ENCODE measurements around the gene SOD1.

The SOD1 gene

GRCh38 chr21:31675960-31676359 is 16.5 kb downstream of the SOD1 start:
- no peak for TF ChIP-seq CTCF (IDR thresholded peaks at IDR 0.05; ENCODE audit: insufficient read depth, low read length, missing control alignments)
- no peak overlapping the region for H3K4me3 ChIP-seq (ENCODE audit: low read depth, low read length)
- DNase-seq (ENCODE audit: low read depth, low spot score), result no peak
- CTCF ChIA-PET, result interaction anchor here (0.9 kb wide), 1 partner anchor 16 kb away, joined by 3 read pairs; no protein-coding TSS in a partner anchor
- POLR2A ChIA-PET, result no interaction called here

GRCh38 chr21:31677047-31677446 is 17.6 kb downstream of the SOD1 start:
- no peak overlapping the region for H3K4me3 ChIP-seq (ENCODE audit: low read depth, low read length)
- POLR2A ChIA-PET, result no interaction called here
- no peak for TF ChIP-seq CTCF (IDR thresholded peaks at IDR 0.05; ENCODE audit: insufficient read depth, low read length, missing control alignments)
- CTCF ChIA-PET, result no interaction called here
- no peak for DNase-seq (ENCODE audit: low read depth, low spot score)

GRCh38 chr21:31678478-31678877 is 19.0 kb downstream of the SOD1 start:
- no peak for TF ChIP-seq CTCF (IDR thresholded peaks at IDR 0.05; ENCODE audit: insufficient read depth, low read length, missing control alignments)
- no peak for DNase-seq (ENCODE audit: low read depth, low spot score)

GRCh38 chr21:31682620-31683019 is 23.1 kb downstream of the SOD1 start:
- H3K4me3 ChIP-seq (ENCODE audit: low read depth, low read length), result no peak overlapping the region
- POLR2A ChIA-PET, result no interaction called here

More at GRCh38 chr21:31678478-31678877, 19.0 kb downstream of the SOD1 start:
- H3K4me3 ChIP-seq (ENCODE audit: low read depth, low read length), result no peak overlapping the region
- ChIA-PET POLR2A (no interaction called here), CTCF (interaction anchor here (0.8 kb wide), 1 partner anchor 11 kb away, joined by 3 read pairs; no protein-coding TSS in a partner anchor)

GRCh38 chr21:31683029-31683428 is 23.5 kb downstream of the SOD1 start:
- ChIA-PET POLR2A (no interaction called here), CTCF (no interaction called here)

More at GRCh38 chr21:31682620-31683019, 23.1 kb downstream of the SOD1 start:
- TF ChIP-seq CTCF (IDR thresholded peaks at IDR 0.05; ENCODE audit: insufficient read depth, low read length, missing control alignments), result no peak
- CTCF ChIA-PET, result no interaction called here
- DNase-seq (ENCODE audit: low read depth, low spot score), result peak; percentile 61

GRCh38 chr21:31684918-31685317 is 25.4 kb downstream of the SOD1 start:
- ChIA-PET CTCF (no interaction called here), POLR2A (no interaction called here)
- TF ChIP-seq CTCF (IDR thresholded peaks at IDR 0.05; ENCODE audit: insufficient read depth, low read length, missing control alignments), result no peak
- DNase-seq (ENCODE audit: low read depth, low spot score), result no peak
- no peak overlapping the region for H3K4me3 ChIP-seq (ENCODE audit: low read depth, low read length)

More at GRCh38 chr21:31683029-31683428, 23.5 kb downstream of the SOD1 start:
- DNase-seq (ENCODE audit: low read depth, low spot score), result no peak
- H3K4me3 ChIP-seq (ENCODE audit: low read depth, low read length), result no peak overlapping the region
- no peak for TF ChIP-seq CTCF (IDR thresholded peaks at IDR 0.05; ENCODE audit: insufficient read depth, low read length, missing control alignments)
